ENCODE results near the gene OR10AD1. TPM values are rescaled to one million over a fixed set of nuclear protein-coding genes. Genes with fewer than 3 reads are reported as not detected.

The OR10AD1 gene
- total and polyA plus RNA-seq, 10 of the 15 experiments (the other 5 are each of a cell fraction or from before 2014, with no cell fraction given): 0.04 to 0.12 TPM; not detected in 8

DNA sequence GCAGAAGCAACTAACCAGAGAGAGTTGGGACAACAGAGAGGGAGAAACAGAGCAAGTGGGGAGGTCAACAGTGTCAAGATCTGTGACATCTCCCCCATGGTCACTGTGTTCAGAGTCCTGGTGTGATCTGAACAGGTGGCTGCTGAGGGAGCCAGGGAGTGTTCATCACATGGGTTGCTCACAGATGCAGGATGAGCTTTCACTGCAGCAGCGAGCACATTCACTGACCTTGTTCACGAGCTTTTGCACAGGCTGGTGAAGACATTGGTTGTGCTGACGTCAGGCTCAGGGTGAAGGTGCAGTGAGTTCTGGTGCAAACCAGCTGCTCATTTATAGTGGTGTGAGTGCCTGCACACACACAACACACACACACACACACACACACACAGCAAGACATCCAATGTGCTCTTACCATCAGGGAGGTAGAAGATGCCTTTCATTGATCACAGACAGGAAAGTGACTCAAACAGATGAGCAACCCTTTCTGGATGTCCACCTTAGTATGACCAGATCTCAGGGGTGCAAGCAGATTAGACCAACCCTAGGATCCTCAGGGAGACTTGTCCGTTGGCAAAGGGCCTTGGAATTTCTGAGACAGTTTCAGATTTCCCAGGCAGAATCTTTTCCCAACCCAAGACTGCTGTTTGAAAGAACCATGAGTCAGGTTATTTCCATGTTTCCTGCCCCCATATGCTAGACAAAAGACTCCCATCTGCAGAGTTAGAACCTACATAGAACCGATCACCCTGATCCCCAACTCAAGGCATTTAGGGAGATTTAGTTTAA, 44.3 kb upstream of the OR10AD1 start:
- POLR2A ChIA-PET: no interaction called here
- in situ Hi-C loops (cut with MboI) (no loop called here), intact Hi-C loops (cut with micrococcal nuclease; ENCODE audit: unreplicated experiment) (loop anchor here (10.0 kb wide), 1 partner anchor 367 kb away; no protein-coding TSS in a partner anchor)
- CTCF ChIA-PET: no interaction called here
- Histone ChIP-seq H2AFZ (ENCODE audit: control insufficient read depth, low read depth, low read length) (no peak overlapping the region), H3K36me3 (ENCODE audit: control insufficient read depth in 2 of 2, insufficient read depth in 2 of 2, low read length in 1 of 2) (no peaks in the 10 kb centered on the region), H3K27me3 (replicated peaks in 1 of 2; ENCODE audit: control insufficient read depth in 2 of 2, insufficient read depth in 2 of 2, low read length in 1 of 2) (no peaks in the 10 kb centered on the region; a peak in 1 of 4 replicates), H4K20me1 (ENCODE audit: control insufficient read depth, insufficient read depth) (no peaks in the 10 kb centered on the region), H3K79me2 (ENCODE audit: control insufficient read depth, insufficient read depth, low read length) (no peaks in the 10 kb centered on the region), H3K4me1 (ENCODE audit: control insufficient read depth, insufficient read depth, low read length) (no peaks in the 10 kb centered on the region), H3K9ac (ENCODE audit: control insufficient read depth, insufficient read depth, low read length) (no peak overlapping the region), H3K4me3 (no peak overlapping the region), H3K27ac (ENCODE audit: control insufficient read depth, insufficient read depth) (no peak overlapping the region), H3K9me3 (replicated peaks; ENCODE audit: control insufficient read depth, insufficient read depth, low read length) (no peaks in the 10 kb centered on the region), H3K4me2 (ENCODE audit: control insufficient read depth, insufficient read depth) (no peak overlapping the region)
- RAD21 ChIA-PET (ENCODE audit: unreplicated experiment): no interaction called here
- WGBS (ENCODE audit: insufficient coverage, insufficient replicate concordance, low lambda C conversion rate, missing lambda C conversion rate): 39% methylated on average over 5 of the region's 5 CpGs
- FAIRE-seq (no peak), ATAC-seq (no peak), DNase-seq (ENCODE audit: low read depth, low spot score) (no peak)
- SMC1A ChIA-PET (ENCODE audit: uncharacterized antibody, unreplicated experiment): no interaction called here
- BruUV-seq (replicated peaks): no TSS peak
- no peak for TF ChIP-seq PML (IDR thresholded peaks at IDR 0.05; ENCODE audit: low read length)
- no peak for TF ChIP-seq SUPT20H (IDR thresholded peaks at IDR 0.05; ENCODE audit: borderline replicate concordance, control insufficient read depth, low read depth, low read length)
- TF ChIP-seq, protein P1, sequence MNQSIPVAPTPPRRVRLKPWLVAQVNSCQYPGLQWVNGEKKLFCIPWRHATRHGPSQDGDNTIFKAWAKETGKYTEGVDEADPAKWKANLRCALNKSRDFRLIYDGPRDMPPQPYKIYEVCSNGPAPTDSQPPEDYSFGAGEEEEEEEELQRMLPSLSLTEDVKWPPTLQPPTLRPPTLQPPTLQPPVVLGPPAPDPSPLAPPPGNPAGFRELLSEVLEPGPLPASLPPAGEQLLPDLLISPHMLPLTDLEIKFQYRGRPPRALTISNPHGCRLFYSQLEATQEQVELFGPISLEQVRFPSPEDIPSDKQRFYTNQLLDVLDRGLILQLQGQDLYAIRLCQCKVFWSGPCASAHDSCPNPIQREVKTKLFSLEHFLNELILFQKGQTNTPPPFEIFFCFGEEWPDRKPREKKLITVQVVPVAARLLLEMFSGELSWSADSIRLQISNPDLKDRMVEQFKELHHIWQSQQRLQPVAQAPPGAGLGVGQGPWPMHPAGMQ (IDR thresholded peaks at IDR 0.05; ENCODE audit: borderline replicate concordance): no peak
- TF ChIP-seq, protein P2, sequence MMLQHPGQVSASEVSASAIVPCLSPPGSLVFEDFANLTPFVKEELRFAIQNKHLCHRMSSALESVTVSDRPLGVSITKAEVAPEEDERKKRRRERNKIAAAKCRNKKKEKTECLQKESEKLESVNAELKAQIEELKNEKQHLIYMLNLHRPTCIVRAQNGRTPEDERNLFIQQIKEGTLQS (IDR thresholded peaks at IDR 0.05; ENCODE audit: borderline replicate concordance, extremely low read depth, low read depth, low read length): no peak
- TF ChIP-seq BRCA1 (IDR thresholded peaks at IDR 0.05; ENCODE audit: low read depth, low read length): no peak
- no peak for TF ChIP-seq BHLHE40 (IDR thresholded peaks at IDR 0.05; ENCODE audit: borderline replicate concordance in 1 of 2, low read depth in 2 of 2, low read length in 1 of 2)
- TF ChIP-seq JUND (IDR thresholded peaks at IDR 0.05; ENCODE audit: low read depth, low read length): no peak
- TF ChIP-seq NR2C2 (IDR thresholded peaks at IDR 0.05; ENCODE audit: borderline replicate concordance, control insufficient read depth, insufficient read length, low read depth): no peak
- no peak for TF ChIP-seq MXI1 (IDR thresholded peaks at IDR 0.05; ENCODE audit: low read depth, low read length)
- TF ChIP-seq IKZF1 (conservative IDR thresholded peaks at IDR 0.05): no peak
- TF ChIP-seq PAX5 (IDR thresholded peaks at IDR 0.05; ENCODE audit: borderline replicate concordance, low read depth, low read length): no peak
